ENCODE measurements around the gene BARX1.

BARX1 gene

DNA sequence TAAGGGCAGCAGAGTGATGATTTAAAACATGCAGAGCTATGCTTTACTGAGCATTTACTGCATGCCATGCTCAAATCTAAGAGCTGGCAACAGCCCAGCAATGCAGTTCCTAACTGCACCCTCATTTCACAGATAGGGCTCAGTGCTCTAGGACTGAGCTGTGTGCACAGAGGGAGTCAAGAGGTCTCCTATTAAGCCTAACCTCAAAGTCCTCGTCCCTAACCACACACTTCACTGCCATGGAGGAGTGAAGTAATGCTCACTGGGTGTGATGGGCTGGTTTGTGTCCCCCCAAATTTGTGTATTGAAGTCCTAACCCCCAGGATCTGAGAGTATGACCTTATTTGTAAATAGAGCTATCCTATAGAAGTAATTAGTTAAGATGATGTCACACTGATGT lies 25.9 kb downstream of the BARX1 start:
- DNase-seq (ENCODE audit: low read depth in 1 of 2, low spot score in 1 of 2), result no peak

DNA sequence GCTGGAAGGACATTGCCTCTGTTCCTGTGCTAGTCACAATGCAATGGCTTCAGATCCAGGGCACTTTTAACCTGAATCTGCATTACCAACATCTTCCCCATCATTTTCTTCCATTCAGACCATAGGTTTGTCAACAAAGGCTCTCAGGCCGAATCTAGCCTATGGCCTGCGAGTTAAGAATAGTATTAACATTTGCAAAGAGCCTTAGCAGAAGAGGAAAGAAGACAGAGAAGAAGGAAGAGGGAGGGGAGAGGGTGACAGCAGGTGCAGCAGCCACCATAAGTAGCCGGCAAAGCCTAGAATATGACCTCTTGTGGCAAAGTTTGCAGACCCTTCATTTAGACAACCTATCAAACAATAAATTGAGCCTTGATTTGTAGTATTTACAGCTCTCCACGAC lies 32.6 kb downstream of the BARX1 start:
- no peak for DNase-seq (ENCODE audit: low read depth in 1 of 2, low spot score in 1 of 2)

DNA sequence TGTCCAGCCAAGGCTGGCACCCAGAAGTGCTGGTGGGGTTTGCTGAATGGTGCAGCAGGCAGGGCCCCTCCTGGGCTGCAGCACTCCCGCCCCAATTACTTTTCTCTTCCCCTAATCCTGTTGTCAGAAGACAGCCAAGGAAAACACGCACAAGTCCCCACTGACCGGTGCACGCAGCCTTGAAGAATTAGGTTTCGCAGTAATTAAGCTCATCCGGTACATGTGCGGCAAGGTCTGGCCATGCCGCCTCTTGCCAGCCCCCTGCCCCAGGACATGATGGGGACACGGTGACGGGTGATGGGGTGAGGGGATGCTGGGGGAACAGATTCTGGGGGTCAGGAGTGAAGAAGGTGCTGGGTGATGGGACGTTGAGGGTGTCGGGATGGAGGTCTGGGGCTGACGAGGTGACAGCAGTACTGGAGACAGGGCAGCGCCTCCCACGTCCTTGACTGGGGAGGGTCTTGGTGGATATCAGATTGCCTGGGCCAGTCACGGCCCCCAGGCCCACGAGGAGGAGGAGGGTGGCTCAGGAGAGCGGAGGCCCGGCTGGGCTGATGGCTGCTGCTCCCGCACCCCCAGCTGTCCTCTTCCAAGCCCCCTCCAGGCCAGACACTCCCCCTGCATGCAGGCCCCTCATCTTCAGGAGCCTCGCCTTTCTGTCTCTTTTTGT lies 34.9 kb downstream of the BARX1 start:
- DNase-seq (ENCODE audit: low read depth in 1 of 2, low spot score in 1 of 2), result no peak

DNA sequence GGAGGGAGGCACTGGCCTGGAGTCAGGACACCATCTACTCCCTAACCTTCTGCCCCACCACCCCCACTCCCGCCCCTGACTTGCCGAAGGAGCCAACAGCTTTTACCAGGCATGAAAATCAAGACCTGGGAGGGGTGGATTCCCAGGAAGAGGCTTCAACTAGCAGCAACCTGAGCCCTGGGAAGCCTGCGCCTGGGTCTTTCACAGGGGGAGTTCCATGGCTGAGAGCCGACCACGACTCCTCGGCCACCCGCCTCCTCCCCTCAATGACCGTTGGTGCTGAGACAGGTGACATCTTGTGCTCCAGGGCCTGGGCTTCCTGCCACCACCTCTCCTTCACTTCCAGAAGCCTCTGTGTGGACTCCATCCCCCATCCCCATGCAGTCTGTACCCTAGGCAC lies 37.1 kb downstream of the BARX1 start:
- no peak for DNase-seq (ENCODE audit: low read depth in 1 of 2, low spot score in 1 of 2)

DNA sequence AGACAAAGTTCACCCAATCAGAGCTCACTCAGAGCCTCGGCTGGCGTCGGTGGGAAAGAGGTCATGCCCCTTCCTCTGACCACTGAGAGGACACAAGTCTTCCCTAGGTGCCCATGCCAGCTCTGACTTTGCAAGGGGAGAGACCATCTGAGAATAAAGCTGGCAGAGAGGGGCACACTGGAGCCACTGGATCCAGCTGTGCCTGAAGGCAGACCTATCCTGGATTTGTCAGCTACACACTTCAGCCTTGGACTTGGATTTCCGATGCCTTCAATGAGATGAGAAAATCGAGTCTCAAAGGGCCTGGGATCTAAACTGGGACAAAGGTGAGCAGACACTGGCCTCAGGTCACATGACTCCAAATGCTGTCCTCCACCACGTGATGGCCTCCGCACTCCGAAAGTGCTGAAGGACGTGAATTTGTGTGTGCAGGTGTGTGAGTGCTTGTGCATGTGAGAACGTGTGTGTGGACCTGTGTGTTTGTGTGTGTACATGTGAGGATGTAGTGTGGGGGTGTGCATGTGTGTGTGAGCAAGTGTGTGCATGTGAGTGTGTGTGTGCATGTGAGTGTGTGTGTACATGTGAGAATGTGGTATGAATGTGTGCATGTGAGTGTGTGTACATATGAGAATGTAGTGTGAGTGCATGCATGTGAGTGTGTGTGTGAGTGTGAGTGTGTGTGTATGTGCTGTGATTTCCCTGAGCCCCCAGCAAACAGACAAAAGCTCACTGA lies 37.9 kb downstream of the BARX1 start:
- no peak for DNase-seq (ENCODE audit: low read depth in 1 of 2, low spot score in 1 of 2)

DNA sequence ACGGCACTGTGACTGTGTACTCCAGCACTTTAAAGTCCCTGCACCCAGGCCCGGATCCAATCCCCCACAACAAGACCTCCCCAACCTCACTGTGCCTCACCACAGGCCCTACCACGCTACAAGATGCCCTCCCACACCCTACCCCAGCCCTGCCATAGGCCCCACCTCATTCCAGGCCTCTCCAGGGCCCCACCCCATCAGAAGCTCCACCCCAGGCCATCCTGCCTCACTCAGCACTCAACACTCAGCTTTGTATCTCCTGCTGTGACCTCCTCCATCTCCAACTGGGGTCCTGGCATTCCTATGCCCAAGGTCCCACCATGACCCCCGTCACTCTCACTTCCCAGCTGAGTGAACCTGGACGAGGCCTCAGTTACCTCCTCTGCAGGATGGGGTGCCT lies 38.8 kb downstream of the BARX1 start:
- DNase-seq (ENCODE audit: low read depth in 1 of 2, low spot score in 1 of 2), result no peak

DNA sequence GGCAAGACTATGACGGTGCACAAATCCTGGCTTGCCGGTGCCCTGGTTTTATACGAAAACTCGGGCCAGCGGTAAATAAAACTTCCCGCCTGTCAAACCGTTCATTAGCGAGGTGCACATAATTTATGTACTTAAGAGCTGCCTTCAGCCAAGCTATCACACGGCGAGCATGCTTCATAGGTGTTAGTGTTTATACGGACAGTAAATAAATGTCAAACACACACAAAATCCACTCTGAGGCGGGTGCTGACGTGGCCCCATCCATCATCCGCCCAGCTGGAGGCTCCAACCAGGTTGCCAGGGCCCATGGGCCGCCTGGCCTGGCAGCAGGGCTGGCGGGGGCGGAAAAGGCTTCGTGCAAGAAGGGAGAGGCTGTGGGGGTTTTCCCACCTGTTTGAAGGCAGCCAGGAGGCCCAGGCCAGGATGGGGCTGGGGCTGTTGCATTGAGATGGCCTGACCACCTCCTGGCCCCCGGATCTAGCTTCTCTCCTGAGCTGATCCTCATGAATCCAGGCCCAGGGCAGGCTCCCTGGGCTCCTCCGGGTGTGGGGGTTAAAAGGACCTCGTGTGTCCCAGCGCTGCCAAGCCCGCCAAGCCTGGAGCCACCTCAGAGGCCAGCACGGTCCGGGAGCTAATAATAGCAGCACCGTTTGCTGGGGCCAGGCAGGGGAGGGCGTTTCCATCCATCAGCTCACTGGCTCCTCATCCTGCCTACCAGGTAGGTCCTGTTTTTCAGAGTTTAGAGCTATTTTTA lies 43.2 kb downstream of the BARX1 start:
- no peak for DNase-seq (ENCODE audit: low read depth in 1 of 2, low spot score in 1 of 2)

DNA sequence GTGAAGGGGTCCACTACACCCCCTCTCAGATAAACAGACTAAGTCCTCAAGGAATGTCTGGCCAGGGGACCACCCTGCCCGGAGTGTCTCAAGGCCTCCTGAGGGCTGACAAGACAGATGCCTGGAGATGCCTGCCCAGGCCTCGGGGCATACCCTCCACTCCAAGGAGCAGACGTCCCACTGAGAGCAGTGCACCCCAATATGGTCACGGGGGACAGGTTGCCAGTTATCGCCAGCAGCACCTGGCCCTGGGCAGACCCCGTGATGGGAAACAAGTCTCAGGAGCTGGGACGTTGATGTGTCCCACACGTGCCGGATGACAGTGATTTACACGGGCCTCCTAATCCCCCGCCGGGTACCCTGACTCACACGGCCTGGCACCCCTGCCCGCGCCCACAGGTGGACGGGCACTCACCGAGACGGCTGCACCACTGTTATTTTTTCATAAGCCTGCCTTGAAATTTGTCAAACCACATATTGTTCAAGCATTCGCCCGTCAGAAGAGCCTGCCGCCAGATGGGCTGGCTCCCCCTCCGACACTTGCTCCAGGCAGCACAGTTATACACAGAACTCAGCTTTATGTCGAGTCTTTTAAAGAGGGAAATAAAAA lies 43.9 kb downstream of the BARX1 start:
- no peak for DNase-seq (ENCODE audit: low read depth in 1 of 2, low spot score in 1 of 2)

DNA sequence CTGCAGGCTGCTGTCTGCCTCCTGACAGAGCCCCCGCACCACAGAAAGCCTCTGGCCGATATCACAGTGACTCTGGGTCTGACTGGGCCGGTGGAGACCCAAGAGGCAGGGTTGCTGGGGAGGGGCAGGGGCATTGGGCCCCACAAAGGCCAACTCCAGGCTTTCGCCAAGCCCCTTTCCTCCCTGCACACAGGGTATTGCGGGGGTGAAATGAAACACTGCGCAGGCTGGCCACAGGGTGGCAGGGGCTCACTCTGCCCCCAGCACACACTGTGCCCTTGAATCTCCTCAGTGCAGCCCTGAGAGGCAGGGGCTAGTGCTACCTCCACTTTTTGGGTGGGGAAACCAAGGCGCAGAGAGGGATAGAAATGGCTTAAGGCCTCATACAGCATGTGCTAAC lies 44.6 kb downstream of the BARX1 start:
- DNase-seq (ENCODE audit: low read depth in 1 of 2, low spot score in 1 of 2), result no peak

DNA sequence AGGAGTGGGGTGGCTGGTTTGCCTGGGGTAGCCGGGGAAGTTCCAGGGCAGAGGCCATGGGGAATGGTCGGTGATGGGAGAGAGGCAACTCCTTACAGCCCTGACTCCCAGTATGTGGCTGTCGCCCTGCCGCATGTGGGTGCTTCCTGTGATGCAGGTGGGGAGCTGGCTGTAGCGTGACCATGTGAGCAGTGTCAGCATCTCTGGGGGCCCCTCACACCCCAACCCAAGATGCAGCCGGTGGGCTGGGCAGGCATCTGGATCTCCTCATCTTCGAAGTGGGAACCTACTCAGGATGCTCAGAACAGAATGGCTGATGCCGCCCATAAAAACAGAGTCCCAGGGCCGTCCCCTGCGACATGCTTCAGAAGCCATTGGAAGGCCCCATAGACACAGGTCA lies 45.0 kb downstream of the BARX1 start:
- no peak for DNase-seq (ENCODE audit: low read depth in 1 of 2, low spot score in 1 of 2)

DNA sequence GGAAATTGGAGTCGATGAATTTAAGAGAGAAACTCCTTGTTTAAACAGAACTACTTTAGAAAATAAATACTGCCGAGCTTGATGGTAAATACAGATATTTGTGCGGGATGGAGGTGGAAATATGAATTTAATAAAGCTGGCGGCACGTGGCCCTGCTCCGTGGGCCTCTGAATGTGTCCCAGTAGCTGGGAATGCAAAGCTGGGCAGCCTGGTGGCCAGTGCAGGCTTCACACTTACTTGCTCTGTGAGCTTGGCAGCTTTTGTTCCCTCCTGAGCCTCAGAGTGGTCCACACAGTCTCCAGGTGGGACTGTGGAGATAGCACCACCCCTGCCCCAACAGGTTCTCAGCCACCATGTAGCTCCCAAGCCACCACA lies 45.9 kb downstream of the BARX1 start:
- no peak for DNase-seq (ENCODE audit: low read depth in 1 of 2, low spot score in 1 of 2)

DNA sequence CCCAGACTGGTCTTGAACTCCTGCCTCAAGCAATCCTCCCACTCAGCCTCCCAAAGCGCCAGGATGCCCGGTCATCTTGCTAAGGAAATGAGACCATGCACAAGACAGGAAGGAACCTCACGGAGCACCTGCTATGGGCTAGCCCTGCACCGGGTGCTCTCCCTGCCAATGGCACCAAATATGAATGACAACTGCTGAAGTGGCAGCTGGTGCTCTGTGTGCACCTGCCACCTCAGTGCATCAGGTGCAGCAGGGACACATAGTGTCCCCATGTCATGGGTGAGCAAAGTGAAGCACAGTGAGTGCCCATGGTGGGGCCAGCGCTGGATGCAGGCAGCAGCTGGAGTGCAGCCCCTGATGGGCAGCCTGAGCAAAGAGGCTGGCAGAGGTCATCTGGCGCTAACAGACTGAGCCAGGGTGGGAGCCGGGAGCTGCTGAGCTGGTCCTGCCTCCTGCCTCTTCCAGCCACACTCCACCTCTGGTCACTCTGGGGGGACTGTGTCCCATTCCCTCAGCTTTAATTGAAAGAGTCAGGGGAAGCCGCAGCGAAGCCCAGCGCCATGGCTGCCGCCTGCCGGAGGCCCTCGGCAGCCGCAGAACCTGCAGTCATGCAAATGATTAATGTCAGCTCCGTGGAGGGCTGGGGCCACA lies 46.4 kb downstream of the BARX1 start:
- no peak for DNase-seq (ENCODE audit: low read depth in 1 of 2, low spot score in 1 of 2)

DNA sequence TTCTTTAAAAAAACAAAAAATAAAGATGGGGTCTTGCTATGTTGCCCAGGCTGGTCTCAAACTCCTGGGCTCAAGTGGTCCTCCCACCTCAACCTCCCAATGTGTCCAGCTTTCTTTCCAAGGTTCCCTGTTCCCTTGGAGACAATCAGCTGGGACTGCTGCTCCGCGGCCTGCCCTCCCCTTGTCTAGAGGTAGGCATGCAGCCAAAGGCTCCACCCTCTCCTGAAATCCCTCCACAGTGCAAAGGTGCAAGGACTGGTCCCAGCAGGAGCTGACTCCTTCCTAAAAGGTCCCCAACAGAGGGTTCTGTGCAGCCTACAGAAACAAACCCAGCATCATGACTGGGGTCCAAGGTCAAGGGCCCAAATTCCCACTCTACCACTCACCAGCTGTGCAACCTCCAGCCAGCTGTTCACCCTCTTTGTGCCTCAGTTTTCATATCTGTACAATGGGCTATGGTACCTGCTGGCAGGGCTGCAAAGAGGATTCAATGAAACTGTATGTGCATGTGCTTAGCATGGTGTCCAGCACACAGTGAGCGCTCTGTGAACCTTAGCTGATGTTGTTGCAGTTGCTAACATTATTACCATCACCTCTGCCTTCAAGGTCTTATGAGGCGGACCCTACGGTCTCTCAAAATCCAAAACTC lies 47.5 kb downstream of the BARX1 start:
- no peak for DNase-seq (ENCODE audit: low read depth in 1 of 2, low spot score in 1 of 2)

DNA sequence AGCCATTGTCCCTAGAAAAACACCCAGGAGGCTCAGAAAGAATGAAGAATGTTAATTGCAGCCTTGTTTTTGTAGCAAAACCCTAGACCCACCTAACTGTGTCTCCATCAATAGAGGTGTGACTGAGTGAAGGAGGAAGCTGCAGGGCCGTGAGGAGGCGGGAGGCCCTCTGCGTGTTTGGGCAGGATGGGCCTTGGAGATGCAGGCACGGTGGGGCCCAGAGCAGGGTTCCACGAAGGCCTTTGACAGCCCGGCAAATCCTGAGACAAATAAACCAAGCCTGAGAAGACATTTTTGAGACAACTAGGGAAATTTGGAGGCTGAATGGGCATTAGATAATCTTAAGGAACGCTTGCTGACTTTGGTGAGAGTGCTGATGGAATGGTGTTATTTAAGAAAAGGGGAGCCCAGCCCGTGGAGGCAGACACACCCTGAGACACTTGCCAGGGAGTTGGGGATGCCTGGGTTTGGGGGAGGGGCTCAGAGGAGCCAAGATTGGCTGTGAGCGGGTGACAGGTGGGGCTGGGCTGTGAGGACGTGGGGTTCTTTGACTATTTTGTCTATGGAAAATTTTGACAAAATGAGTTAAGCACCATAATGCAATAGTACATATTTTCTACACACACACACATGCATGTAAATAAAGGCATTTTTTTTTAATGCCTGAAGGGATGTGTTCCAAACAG lies 48.8 kb downstream of the BARX1 start:
- DNase-seq (ENCODE audit: low read depth in 1 of 2, low spot score in 1 of 2), result no peak

DNA sequence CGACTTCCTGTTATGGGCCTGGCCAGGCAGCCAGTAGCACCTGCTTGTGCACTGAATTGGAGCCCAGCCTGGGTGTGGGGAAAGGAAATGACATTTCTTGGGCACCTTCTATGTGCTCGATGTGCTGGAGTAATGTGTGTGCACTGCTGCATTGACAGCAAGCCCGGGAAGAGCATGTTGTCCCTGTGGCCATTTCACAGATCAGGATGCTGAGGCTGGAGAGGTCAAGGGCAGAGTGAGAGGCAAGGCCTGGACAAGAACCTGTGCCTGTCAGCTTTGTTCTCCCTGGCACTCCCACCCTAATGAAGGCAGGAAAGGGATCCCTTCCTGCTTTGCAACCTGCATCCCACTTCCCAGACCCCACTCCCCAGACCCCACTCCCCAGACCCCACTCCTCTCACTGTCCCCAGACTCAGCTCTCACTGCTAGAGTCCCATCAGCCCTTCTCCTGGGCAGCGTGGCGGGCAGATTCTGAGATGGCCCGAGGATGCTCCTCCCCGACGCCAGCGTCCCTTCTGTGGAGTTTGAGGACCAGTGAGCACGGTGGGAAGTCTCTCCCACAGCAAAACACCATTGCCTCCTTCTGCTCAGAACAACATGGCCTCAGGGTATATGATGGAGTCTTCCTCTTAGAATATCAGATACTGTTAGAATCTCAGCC lies 49.6 kb downstream of the BARX1 start:
- no peak for DNase-seq (ENCODE audit: low read depth in 1 of 2, low spot score in 1 of 2)

DNA sequence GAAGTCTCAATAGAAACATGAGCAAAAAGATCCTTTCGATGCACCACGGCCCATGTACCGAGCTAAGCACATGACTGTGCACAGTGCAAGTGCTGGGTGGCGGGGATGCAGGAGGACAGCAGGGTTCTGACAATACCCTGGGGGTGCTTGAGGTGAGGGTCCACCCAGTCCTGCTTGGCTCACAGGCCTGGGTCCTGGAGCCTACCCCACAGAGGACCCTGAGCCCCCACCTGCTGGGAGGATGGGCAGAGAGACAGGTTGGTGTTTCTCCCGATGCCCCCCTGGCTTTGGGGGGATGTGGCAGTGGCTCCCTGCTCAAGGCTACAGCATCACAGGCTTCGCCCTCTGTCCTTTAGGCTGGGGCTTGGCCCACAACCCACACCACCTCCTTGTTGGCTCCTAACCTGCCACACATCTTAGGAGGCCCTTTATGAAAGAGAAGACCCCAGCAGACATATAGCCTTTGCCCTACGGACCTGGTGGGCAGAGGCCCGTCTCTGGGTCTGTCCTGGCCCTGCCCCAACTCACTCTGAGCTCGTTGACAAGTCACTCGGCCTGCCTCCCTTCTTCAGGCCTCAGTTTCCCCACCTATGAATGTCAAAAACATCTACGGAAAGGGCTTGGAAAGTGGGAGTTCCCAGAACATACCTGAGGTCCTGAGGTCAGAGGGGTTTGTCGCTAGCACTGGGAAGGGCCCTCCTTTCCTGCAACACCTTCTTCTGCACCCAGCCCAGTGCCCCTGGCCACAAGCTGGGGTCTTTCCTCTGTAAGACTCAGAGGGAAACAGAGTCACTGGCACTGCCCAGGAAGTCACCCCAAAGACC lies 50.3 kb downstream of the BARX1 start:
- no peak for DNase-seq (ENCODE audit: low read depth in 1 of 2, low spot score in 1 of 2)

DNA sequence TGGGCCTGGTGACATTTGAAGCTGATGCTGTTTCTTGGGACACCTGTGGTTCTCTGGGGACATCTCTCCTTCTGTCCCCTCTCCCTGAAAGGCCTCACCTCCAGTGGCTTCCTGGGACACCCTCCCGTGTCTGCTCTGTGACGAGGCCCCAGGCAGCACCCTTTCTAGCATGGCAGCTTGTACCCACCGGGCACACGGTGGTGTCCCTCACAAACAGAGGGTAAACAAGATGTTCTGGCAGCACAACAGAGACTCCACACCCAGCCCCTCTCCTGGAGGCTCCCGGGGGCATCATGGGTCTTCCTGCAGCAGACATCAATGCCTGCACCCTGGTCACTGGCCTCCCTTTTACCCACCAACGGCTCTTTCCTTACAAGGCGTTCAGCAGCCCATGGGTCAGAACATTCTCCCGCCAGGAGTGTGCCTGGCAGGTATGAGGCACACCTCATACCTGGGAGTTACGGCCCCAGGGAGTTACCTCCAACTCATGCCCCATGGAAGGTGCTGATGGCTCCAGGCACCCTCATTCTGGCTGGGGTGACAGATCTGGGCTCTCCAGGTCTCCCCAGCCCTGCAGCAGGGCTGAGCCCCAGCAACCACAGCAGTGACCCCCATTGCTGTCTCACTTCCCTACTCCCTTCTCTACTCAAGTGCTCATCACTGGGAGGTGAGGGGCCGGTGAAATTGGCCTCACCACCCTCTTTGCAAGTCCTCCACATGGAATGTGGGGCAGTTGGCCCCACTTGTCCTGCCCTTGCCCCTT lies 51.1 kb downstream of the BARX1 start:
- DNase-seq (ENCODE audit: low read depth in 1 of 2, low spot score in 1 of 2), result no peak

All from activated CD4-positive, alpha-beta T cell treated with anti-CD3 and anti-CD28 coated beads, Interleukin-2, amount 50 U/mL, for 24 hours (primary cell).